Subcutaneous adipose tissue (tissue), 4 donors: ENCODE measurements around the gene ACKR2. TPM values are rescaled to one million over a fixed set of nuclear protein-coding genes. Genes with fewer than 3 reads are reported as not detected.

Experiments used
- CTCF ChIP-seq: fragments of 450-650 bp; IDR thresholded peaks from one replicate; pipeline ENCODE4 v1.5.1; 2016; ENCODE audit warnings: low read depth, mild to moderate bottlenecking, control low read depth, antibody characterized with exemption, moderate library complexity
- total RNA-seq, 4 donors: library from RNA; depleted of rRNA; stranded (reverse); fragments of >200 nt; gene quantifications; one replicate each; pipeline ENCODE4 v1.1.0, GENCODE V29; 2016

The ACKR2 gene
- total RNA-seq, result 10 to 100 TPM in 2 of 4 donors, 1 to 10 TPM in 2; 7.3 to 22.7 (median 11.2) TPM

DNA sequence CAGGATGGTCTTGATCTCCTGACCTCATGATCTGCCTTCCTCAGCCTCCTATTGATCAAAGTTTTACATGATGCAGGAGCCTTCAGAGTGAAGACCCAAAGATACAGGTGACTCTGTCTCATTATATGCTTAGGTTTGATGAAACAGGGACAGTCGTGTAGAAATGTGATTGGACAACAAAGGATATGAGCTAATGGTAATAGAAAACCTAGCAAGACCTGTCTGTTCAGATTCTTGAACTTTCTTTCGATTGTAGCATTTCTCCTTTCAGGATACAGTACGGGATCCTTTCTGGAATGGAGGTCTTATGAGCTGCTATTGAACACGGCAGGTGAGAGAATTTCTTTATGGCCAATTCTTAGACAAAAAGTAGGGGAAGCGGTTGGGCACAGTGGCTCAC lies at the start of gene ACKR2:
Gene ACKR2, plus strand, starts transcription at position 244 of the 400 bp plus-strand sequence. CDS start 55,058 bp downstream, outside the sequence.
- TF ChIP-seq CTCF, result no peak

- no peak for TF ChIP-seq CTCF
Observed at GRCh38 chr3:42762046-42762724, 47.1 kb upstream of the ACKR2 start.

DNA sequence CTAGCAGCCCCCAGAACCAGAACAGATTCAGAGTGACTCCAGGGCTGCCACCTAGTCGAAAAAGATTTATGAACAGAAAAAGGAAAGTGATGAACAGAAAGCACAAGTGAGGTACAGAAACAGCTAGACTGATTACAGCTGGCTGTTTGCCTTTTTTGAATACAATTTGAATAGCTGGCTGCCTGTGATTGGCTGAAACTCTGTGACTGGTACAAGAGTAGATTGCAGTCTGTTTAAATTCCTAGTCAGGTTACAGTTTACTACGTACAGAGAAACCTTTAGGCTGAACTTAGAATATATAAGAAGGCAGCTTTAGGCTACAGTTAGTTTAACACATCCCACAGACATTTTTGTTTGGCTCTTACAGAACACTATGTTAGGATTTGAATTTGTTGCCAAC lies 46.2 kb upstream of the ACKR2 start:
- no peak for TF ChIP-seq CTCF

GRCh38 chr3:42764115-42764514 lies 45.1 kb upstream of the ACKR2 start:
- no peak for TF ChIP-seq CTCF

DNA sequence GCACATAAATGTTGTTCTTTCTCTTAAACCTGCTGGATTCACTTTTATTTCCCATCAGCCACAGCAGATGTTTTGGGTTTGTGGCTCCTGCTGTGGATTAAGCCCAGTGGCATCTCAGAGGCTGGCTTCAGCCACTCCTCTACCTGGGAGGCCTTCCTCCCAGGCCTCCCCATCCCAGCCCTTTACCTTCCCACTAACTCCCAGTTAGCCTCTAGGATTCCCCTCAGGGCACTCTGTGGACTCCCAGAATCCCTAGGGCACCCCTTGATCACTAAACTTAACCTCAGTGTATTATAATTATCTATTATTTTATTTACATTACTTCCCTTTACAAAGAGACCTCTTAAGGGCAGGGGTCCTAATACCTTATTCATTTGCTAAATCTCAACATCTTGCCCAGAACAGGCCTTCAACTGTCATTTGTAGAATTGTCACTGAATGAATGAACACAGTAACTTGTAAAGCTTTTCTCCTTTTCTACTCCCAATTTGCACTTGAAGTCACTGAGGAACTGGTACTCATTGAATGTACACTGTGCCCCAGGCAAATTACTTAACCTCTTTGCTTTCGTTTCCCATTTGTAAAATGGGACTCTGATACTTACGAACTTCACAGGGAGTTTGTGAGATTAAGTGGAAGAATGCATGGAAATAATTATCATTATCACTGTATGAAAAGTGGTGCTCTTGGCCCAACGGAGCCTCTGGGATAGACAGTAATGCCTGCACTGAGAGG lies 44.5 kb upstream of the ACKR2 start:
- no peak for TF ChIP-seq CTCF

DNA sequence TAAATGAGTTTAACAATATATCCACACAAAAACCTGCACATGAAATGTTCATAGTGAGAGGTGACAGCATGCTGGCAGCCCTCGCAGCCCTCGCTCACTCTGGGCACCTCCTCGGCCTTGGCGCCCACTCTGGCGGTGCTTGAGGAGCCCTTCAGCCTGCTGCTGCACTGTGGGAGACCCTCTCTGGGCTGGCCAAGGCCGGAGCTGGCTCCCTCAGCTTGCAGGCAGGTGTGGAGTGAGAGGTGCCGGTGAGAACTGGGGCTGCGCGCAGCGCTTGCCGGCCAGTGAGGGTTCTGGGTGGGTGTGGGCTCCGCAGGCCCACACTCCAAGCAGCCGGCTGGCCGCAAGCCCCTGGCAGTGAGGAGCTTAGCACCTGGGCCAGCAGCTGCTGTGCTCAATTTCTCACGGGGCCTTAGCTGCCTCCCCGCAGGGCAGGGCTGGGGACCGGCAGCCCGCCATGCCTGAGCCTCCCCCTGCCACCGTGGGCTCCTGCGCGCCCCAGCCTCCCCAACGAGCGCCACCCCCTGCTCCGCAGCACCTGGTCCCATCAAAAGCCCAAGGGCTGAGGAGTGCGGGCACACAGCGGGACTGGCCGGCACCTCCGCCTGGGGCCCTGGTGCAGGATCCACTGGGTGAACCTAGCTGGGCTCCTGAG lies 39.6 kb upstream of the ACKR2 start:
- no peak for TF ChIP-seq CTCF

- TF ChIP-seq CTCF, result no peak
Observed at GRCh38 chr3:42771271-42771670, 38.0 kb upstream of the ACKR2 start.
